Smooth muscle cell (in vitro differentiated cells): Measurements from ENCODE around the gene EFL1. TPM values are rescaled to one million over a fixed set of nuclear protein-coding genes. Genes with fewer than 3 reads are reported as not detected.
"Not testable (repeated sequence)": the region's sequence is repeated elsewhere in the genome, so short reads cannot be mapped to it uniquely, and the experiment has no call there.

Experiments used
- DNase-seq: peaks from one replicate; lab custom pipeline; 2025; ENCODE audit not compliant: unreplicated experiment; lab: John Stamatoyannopoulos, UW
- H2AFZ ChIP-seq: fragments of 200-600 bp; sonication (generic); 2 replicates; pipeline ENCODE4 v1.6.0; 2016; ENCODE audit warnings: antibody characterized with exemption, low read depth, mild to moderate bottlenecking
- H3F3A ChIP-seq: fragments of 200-600 bp; sonication (generic); 2 replicates; pipeline ENCODE4 v1.6.0; 2017; ENCODE audit warnings: antibody characterized with exemption, low read depth
- H3K27ac ChIP-seq: fragments of 200-600 bp; sonication (generic); 2 replicates; pipeline ENCODE4 v1.5.1; 2016; ENCODE audit warnings: low read depth, mild to moderate bottlenecking
- H3K27me3 ChIP-seq: fragments of 200-600 bp; sonication (generic); 2 replicates; pipeline ENCODE4 v1.6.1; 2016; ENCODE audit warnings: low read depth, mild to moderate bottlenecking
- H3K36me3 ChIP-seq: fragments of 200-600 bp; sonication (generic); 2 replicates; pipeline ENCODE4 v1.5.1; 2016; ENCODE audit warnings: low read depth
- H3K4me1 ChIP-seq: fragments of 200-600 bp; sonication (generic); 2 replicates; pipeline ENCODE4 v1.5.1; 2016; ENCODE audit warnings: low read depth
- H3K4me2 ChIP-seq: fragments of 200-600 bp; sonication (generic); 2 replicates; pipeline ENCODE4 v1.6.0; 2016; ENCODE audit warnings: mild to moderate bottlenecking
- H3K4me3 ChIP-seq: fragments of 200-600 bp; sonication (generic); 2 replicates; pipeline ENCODE4 v1.5.1; 2016; ENCODE audit warnings: mild to moderate bottlenecking
- H3K79me2 ChIP-seq: fragments of 200-600 bp; sonication (generic); 2 replicates; pipeline ENCODE4 v1.6.0; 2016; ENCODE audit warnings: low read depth, mild to moderate bottlenecking
- H3K9ac ChIP-seq: fragments of 200-600 bp; sonication (generic); 2 replicates; pipeline ENCODE4 v1.6.0; 2016; ENCODE audit warnings: low read depth
- H3K9me3 ChIP-seq: fragments of 200-600 bp; sonication (generic); replicated peaks from 2 replicates; pipeline ENCODE4 v1.5.1; 2016; ENCODE audit warnings: low read depth
- H4K20me1 ChIP-seq: fragments of 200-600 bp; sonication (generic); 2 replicates; pipeline ENCODE4 v1.6.0; 2016; ENCODE audit warnings: low read depth
- WGBS: methylation state at CpG from one replicate; pipeline ENCODE4 v1.1.7; 2016; ENCODE audit warnings: low lambda C conversion rate; 5-methylcytosine and 5-hydroxymethylcytosine counted together
- polyA plus RNA-seq: library from polyadenylated mRNA; unstranded; fragments of >200 nt; fragmentation: Nextera tagmentation; extraction: Ambion mirVana; gene quantifications from 2 replicates; pipeline ENCODE4 v1.2.1, GENCODE V29; 2016
- total RNA-seq: library from RNA; depleted of rRNA; stranded (reverse); fragments of >200 nt; gene quantifications from 2 replicates; pipeline ENCODE4 v1.2.3, GENCODE V29; 2014
- TF ChIP-seq, protein P1 (sequence below): fragments of 200-600 bp; sonication (generic); IDR thresholded peaks from 2 replicates; pipeline ENCODE4 v1.5.1; 2017; ENCODE audit warnings: borderline replicate concordance, mild to moderate bottlenecking, antibody characterized with exemption; ENCODE audit not compliant: insufficient read depth, poor library complexity, severe bottlenecking

EFL1 gene
- total and polyA plus RNA-seq, 2 experiments from 2014 or later, result 4.5 to 12.8 TPM

DNA sequence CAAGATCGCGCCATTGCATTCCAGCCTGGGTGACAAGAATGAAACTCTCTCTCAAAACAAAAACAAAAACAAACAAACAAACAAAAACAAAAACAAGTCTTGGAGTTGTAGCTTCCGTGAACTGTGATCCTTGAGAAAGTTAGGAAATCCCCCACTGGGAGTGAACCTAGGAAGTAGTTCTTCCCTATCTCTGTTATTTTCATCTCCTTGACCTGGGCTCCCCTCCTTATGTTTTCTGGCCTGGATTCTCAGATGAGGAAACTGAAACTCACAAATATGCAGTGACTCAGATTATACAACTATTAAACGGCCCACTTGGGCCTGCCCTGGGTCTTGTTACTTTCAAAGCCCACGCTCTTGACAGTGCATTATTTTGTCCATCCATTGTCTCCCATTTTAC, 29.7 kb upstream of the EFL1 start:
- TF ChIP-seq, protein P1, sequence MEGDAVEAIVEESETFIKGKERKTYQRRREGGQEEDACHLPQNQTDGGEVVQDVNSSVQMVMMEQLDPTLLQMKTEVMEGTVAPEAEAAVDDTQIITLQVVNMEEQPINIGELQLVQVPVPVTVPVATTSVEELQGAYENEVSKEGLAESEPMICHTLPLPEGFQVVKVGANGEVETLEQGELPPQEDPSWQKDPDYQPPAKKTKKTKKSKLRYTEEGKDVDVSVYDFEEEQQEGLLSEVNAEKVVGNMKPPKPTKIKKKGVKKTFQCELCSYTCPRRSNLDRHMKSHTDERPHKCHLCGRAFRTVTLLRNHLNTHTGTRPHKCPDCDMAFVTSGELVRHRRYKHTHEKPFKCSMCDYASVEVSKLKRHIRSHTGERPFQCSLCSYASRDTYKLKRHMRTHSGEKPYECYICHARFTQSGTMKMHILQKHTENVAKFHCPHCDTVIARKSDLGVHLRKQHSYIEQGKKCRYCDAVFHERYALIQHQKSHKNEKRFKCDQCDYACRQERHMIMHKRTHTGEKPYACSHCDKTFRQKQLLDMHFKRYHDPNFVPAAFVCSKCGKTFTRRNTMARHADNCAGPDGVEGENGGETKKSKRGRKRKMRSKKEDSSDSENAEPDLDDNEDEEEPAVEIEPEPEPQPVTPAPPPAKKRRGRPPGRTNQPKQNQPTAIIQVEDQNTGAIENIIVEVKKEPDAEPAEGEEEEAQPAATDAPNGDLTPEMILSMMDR, result no peak
- no peaks in the 10 kb centered on the region for H3K36me3 ChIP-seq
- no peaks in the 10 kb centered on the region for H4K20me1 ChIP-seq
- no peaks in the 10 kb centered on the region for H3K79me2 ChIP-seq
- H3K9me3 ChIP-seq, result no peaks in the 10 kb centered on the region
- no peak overlapping the region for H3K4me2 ChIP-seq
- H3K27ac ChIP-seq, result no peak overlapping the region
- H3K27me3 ChIP-seq, result no peaks in the 10 kb centered on the region
- H2AFZ ChIP-seq, result no peak overlapping the region
- no peaks in the 10 kb centered on the region for H3K4me1 ChIP-seq
- WGBS, result 91% methylated on average over 5 of the region's 5 CpGs
- no peak overlapping the region for H3K4me3 ChIP-seq
- no peak for DNase-seq
- H3K9ac ChIP-seq, result no peak overlapping the region
- H3F3A ChIP-seq, result no peaks in the 10 kb centered on the region

DNA sequence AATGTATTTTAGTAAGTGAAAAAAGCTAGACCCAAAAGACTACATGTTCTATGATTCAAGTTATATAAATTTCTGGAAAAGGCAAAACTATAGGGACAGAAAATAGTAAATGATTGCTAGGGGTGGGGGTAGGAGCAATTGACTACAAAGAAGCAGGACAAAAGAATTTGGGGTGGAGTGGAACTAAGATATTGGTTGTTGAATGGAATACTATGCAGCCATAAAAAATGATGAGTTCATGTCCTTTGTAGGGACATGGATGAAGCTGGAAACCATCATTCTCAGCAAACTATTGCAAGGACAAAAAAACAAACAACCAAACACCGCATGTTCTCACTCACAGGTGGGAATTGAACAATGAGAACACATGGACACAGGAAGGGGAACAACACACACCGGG, 25.7 kb upstream of the EFL1 start:
- H3K79me2 ChIP-seq, H4K20me1 ChIP-seq, H3K27me3 ChIP-seq, H2AFZ ChIP-seq, H3K27ac ChIP-seq, H3K4me2 ChIP-seq, DNase-seq, H3K9me3 ChIP-seq, H3K9ac ChIP-seq, H3K36me3 ChIP-seq, H3K4me1 ChIP-seq, H3F3A ChIP-seq, H3K4me3 ChIP-seq: not testable (repeated sequence)
- 89% methylated on average over 2 of the region's 2 CpGs for WGBS

DNA sequence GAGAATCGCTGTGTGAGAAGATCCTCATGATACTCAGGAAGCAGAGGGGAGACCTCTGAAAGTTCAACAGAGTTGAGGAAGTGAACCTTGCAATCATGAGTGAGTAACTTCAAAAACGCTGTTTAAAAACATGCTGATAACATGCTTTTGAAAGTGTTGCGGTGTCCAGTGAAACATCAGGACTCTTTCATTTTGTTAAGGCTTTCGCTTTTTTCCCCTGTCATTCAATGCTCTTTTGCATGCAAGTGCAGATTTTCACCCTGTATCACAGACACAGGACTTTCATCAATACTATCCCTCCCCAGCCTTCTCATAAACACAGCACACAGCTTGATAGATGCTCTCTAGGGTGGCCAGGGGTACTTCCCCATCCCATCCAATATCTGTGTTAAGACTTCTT, 23.9 kb upstream of the EFL1 start:
- H3K9me3 ChIP-seq, result not testable (repeated sequence)

GRCh38 chr15:82284381-82284780, 21.8 kb upstream of the EFL1 start:
- H3K4me1 ChIP-seq, H3K36me3 ChIP-seq, H2AFZ ChIP-seq, H3K4me2 ChIP-seq, DNase-seq, H3K4me3 ChIP-seq, H3K79me2 ChIP-seq, H3F3A ChIP-seq, H4K20me1 ChIP-seq, H3K9ac ChIP-seq, H3K9me3 ChIP-seq, H3K27ac ChIP-seq: not testable (repeated sequence)
- WGBS, result 80% methylated on average over 2 of the region's 2 CpGs
- H3K27me3 ChIP-seq, result peaks cover 13% of the 10 kb centered on the region

More for the DNA sequence above, 23.9 kb upstream of the EFL1 start:
- not testable (repeated sequence) for H3K36me3 ChIP-seq, H2AFZ ChIP-seq, H3K79me2 ChIP-seq, H3K9ac ChIP-seq, H3K27ac ChIP-seq, H3K4me2 ChIP-seq, H4K20me1 ChIP-seq, DNase-seq, H3K4me3 ChIP-seq, H3F3A ChIP-seq, H3K27me3 ChIP-seq, H3K4me1 ChIP-seq
- 93% methylated on average over 4 of the region's 4 CpGs for WGBS

- DNase-seq, H3K9me3 ChIP-seq, H3K4me3 ChIP-seq, H3K9ac ChIP-seq, H3K36me3 ChIP-seq, H3F3A ChIP-seq, H3K79me2 ChIP-seq, H3K27ac ChIP-seq, H3K4me1 ChIP-seq, H3K4me2 ChIP-seq, H2AFZ ChIP-seq, H4K20me1 ChIP-seq: not testable (repeated sequence)
- 89% methylated on average over 4 of the region's 4 CpGs for WGBS
- peaks cover 13% of the 10 kb centered on the region for H3K27me3 ChIP-seq
Observed at GRCh38 chr15:82282386-82282785, 19.9 kb upstream of the EFL1 start.

DNA sequence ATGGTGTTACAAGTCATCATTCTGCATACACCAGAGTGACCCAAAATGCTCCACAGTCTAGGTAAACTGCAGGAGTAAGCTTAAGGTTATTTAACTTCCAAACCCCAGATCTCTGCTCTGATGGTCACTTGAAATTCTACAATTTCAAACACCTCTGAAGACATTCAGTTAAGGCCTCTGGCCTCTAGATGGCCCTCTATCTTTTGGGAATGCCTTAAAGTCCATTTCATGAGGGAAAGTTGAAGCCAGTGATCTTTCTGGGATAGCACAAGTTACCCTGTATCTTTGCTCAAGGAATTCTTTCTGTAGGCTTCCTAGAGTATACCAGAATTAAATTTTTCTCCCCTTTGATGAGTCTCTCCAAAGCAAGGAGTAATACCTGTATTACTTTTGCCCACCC, 18.7 kb upstream of the EFL1 start:
- not testable (repeated sequence) for DNase-seq, H4K20me1 ChIP-seq, H3K4me3 ChIP-seq

More for the DNA sequence above, 18.7 kb upstream of the EFL1 start:
- H3F3A ChIP-seq, H3K9ac ChIP-seq, H3K4me1 ChIP-seq, H2AFZ ChIP-seq, H3K4me2 ChIP-seq, H3K9me3 ChIP-seq, H3K79me2 ChIP-seq, H3K27ac ChIP-seq, H3K36me3 ChIP-seq: not testable (repeated sequence)
- TF ChIP-seq, protein P1, result peak; percentile 12
- peaks cover 13% of the 10 kb centered on the region for H3K27me3 ChIP-seq
